ENCODE results near the gene GRXCR2.
"Not testable (repeated sequence)": the region's sequence is repeated elsewhere in the genome, so short reads cannot be mapped to it uniquely, and the experiment has no call there.

Gene GRXCR2

DNA sequence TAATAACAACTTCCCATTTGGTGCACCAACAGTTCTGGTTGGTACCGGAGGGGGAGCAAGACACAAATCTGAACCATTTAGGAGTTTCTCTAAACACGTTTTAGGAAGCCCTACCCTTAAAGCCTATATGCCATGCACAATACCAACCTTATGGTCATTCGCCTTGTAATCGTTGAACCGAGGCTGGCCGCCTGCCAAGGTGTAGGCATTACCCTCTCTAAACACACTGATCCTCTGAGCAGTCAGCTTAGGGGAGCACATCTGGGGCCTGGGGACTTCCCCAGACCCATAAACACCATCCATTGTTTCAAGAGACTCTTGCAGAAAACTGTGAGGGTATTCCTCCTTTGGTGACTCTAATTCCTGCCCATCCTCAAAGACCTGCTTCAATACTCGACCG, 328 bp downstream of the GRXCR2 start:
- no peak for DNase-seq

DNA sequence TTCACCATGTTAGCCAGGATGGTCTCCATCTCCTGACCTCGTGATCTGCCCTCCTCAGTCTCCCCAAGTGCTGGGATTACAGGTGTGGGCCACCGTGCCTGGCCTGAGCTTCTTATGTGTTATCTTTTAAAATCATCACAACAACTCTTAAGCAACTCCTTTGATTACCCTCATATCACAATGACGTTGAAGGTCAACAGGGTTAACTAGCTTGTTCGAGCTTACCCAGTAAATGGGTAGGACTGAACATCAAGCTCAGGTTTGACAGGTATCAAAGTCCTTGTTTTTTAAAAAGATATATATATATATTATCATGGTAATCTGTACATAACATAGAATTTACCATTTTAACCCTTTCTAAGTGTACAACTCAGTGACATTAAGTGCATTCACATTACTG, 3.1 kb downstream of the GRXCR2 start:
- no peak for DNase-seq

DNA sequence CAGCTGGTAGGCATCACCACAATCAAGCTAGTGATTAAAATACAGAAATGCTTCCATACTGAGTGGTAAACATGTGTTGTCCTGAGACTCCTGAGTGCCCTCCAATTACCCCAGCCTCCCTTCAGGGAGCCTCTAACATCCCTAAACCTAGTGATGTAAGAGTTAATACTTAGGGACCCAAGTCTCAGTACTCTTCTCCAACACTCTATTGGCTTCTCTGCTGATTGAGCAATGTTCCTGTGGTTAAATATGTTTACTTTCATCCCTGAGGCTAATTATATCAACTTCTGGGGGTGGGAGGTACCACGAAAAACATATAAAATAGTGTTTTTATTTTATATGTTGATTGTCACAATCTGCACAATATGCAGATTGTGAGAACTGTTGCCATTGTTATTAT, 5.0 kb downstream of the GRXCR2 start:
- no peak for DNase-seq

DNA sequence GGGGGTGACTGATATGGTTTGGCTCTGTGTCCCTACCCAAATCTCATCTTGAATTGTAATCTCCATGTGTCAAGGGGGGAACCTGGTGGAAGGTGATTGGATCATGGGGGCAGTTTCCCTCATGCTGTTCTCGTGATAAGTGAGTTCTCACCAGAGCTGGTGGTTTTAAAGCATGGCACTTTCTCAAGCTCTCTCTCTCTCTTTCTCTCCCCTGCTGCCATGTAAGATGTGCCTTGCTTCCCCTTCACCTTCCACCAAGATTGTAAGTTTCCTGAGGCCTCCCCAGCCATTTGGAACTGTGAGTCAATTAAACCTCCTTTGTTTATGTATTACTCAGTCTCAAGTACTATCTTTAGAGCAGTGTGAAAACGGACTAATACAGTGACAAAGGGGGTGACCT, 8.4 kb downstream of the GRXCR2 start:
- DNase-seq = not testable (repeated sequence)

DNA sequence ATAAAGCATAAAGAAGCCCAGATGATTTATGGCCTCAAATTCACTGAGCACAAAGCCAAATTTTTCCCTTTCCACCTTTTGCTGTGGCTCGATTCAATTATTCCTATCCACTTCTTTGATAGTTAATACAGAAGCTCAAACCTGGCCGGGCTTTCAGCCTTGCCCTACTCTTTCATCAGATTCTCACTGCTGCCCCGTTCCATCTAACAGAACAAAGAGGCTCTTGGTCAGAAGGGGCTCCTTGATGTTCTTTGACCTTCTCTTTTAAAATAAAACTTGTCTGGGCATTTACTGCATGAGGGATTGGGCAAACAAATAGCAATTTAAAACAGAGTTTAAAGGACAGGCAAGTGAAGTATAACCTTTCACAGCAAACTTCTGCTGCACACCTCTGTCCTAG, 9.8 kb downstream of the GRXCR2 start:
- DNase-seq = no peak

DNA sequence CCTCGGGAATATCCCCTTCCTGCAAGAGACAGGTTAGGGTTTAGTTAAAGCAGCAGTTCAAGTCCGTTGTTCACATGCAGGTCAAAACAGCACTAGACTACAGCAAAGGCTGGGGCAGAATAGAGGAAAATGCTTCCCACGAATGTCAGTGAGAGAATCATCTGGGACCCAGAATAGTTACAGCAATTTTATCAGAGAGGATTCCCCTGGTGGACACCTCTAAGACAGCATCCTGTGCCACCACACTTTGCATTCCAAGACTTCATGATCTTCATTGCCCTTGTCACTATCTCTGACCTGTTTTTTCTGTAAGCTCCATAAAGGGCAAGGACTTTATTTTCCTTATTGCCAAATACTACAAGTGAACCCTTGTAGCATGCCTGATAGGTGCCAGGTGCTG, 12.9 kb downstream of the GRXCR2 start:
- DNase-seq = no peak

DNA sequence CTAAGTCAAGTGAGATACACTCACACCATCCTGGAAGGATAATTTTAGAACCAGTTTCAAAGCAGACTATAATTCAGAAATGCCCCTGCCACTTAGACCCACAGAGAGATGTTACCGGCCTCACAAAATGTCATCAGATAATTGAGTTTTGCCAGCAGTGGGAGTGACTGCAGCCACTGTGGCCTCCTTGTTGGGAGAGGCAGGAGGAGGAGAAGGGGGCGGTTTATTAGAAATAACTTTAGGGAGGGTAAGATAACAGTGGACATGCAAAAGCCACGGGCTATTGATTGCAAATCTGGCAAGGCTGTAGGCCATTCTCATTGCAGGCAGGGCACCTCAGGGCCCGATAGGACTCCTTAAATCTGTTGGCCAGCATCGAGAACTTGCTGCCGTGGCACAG, 13.4 kb downstream of the GRXCR2 start:
- DNase-seq = no peak

DNA sequence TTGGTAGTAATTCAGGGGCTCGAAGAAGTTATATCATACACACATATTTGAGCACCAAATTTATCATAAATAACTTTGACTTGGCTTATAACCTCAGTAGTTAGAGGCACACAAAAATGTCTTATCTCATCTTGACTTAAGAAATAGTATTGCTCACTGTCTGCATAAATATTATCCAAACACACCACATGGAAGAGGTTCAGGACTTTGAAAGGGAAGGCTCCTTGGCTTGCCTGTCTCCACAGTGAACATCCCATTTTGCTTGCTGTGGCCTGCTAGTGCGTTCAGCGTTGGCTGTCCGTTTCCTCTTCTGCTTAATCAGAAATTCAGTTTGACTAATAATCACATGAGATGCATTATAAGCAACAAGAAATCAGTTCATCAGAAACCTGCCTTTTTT, 13.9 kb downstream of the GRXCR2 start:
- DNase-seq = no peak

DNA sequence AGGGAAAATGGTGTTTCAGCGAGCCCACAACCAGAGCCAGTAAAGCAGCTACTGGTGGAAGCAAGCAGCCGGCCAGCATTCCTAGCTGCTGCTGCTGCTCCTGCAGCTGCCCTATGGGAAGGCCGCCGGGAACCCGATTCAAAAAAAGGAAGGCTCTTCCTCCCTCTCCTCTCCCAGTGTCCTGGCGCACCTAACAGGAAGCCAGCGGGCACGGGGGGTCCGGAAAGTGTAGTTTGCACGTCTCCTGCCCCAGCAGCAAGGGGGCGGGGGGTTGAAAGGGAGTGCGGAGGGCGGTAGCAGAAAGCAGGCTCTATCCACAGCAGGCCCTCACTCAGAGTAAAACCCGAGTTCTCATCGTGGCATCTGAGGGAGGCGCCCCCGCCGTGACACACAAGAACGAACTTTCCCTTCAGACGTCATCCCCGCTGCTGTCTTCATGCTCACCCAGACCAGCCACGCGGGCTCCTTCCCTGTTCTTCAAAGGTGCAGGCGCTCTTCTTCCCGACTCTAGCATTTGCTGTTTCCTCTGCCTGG, 16.5 kb downstream of the GRXCR2 start:
- DNase-seq = no peak

DNA sequence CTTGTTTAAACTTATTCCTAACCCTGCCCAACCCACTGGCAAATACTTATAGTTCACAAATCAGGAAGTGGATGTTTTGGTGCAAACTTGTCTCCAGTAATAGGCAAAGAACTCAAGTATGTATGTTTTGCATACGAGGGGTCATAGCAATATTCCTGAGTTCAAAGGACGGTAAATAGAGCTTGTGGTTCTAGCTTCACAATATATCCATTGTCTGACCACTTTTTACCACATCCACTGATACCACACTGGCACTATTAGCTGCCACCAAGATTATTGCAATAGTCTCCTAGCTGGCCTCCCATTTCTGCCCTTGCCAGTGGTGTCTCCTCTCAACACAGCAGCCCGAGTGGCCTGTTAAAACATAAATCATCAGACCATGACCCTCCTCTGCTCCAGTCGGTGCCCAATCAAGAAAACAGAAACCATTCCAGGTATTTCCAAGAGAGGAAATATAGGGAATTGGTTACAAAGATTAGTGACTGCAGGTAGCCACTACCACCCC, 17.0 kb downstream of the GRXCR2 start:
- DNase-seq = no peak

DNA sequence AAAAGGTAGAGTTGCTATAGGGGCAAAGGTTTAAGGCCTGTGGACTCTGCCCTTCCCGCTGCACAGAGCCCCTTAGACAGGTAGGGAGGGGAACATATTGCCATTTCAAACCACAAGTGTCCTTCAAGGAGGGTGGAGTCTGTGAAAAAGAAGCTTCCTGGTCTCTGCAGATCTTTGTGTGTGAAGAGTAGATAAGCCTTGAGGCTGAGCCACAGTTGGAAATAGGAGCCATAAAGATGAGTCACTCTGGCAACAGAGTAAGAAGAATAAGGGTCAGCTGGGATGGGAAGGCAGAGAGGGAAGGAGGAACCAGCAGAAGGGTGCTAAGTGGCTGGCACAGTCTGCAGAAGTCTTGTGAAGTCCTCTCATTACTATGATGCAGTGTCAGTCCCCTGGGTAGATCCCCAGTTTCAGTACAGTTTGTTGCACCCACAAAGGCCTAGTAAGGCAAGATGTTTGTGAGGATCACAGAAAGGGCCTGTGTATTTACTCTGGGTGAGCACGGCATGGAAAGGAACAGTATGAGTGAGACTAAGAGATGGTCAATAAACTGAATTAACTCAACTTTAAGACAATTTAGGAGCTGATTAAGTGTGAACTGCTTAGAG, 18.1 kb downstream of the GRXCR2 start:
- DNase-seq = no peak

DNA sequence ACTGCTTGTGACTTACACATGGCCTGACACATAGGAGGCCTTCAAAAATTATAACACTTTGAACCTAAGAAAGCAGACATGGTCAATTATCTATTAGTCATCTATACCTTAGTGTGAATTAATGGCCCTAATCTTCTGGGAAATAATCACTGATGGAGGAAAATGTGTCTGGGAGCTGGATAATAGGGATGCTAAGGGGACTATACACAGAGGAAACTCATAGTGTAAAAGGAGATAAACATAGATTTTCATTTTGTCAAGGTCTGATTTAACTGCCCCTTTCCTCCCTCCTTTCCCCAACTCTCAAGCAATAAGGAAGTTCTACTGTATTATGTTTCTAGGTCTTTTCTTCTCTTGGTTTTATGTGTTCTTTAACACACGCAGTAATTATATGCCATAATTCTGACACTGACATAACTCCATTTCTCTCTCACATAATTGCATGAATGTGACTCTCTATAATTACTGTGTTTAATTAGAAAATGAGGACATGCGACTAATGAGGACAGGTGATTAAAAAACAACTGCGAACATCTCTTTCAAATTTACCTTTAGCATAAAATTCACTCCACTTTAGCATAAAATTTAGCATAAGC, 18.9 kb downstream of the GRXCR2 start:
- no peak for DNase-seq

DNA sequence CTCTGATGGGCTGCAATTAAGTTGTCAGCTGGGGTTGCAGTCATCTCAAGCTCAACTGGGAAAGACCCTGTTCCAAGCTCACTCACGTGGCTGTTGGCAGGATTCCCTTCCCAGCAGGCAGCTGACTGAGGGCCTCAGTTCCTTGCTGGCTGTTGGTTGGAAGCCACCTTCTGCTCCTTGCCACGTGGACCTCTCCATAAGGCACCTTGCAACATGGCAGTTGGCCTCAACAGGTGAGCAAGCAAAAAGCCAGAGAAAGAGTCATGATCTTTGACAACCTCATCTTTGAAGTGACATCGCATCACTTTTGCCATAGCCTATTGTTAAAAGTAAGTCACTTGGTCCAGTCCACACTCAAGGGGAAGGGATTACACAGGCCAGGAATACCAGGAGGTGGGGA, 19.8 kb downstream of the GRXCR2 start:
- DNase-seq = no peak

DNA sequence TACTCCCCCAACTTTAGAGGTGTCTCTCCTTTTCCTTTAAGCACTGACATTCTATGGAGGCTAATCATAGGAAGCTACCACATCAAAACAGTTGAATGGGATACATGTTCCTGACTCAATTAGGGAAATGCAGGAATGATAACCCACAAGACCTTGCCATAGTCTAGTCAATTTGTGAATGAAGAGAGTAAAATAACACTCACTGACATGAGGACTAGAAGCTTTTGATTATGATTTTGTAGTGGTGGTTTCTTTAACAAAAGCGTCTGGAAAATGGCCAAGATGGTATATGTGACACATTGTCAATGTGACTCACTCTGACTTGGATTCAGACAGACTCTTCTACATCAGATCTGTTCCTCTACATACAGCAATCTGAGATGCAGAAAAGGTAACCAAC, 24.0 kb downstream of the GRXCR2 start:
- DNase-seq = no peak

DNA sequence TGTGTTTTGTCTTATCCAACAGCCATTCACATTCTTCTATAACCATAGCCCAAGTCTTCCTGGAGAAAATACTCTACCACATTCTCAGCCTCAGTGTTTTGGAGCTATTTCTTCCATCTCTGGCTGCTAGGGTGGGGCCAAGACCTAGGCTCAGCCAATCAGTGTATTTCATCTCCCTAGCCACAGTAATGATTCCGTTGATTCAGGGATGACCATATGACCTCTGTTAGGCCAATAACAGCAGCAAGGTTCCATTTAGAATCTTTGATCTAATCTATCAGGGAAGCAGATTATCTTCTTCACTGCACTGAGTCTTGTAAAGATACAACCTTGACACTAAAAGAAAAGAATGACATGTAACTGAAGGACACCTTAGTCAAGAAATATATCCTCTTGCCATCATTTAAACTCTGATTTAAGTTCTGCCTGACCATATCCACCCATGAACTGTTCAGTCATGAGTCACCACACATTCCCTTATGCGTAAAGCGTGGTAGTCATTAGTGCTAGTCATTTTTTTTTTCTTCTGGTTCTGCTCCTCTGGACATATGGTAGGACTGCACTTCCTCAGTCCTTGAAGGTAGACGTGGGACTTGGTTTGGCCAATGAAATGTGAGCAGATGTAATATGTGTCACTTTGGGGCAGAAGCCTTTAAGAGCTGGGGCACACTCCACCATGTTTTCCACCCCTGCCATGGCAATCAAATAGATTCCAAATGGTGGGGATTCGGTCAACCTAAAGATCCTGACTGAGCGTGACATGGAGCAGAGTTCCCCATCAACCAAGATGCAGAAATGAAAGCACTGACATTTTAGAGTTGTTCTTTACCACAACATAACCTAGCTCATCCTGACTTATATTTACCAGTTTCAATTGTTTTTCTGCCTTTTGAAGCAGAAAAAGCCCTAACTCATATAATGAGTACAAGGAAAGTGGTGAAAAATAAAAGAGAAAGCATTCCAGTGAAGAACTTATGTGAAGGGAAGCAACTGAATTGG, 25.0 kb downstream of the GRXCR2 start:
- no peak for DNase-seq

DNA sequence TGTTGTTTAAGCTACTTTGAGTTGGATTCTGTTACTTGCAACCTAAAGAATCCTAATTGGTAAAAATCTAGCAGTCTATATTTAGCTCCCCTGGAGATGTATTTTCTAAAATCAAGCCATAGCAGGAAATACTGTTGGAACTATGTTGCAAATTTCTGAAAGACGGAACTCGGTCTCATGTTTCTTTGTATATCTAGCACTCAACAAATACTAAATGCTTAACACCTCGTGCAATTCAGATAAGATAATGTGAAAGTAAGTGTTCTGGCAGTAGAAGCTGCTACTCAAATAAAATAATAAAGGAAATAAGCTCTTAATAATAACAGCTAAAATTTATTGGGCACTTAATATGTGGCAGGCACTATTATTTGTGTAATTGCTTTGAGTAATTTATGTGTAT, 26.7 kb downstream of the GRXCR2 start:
- no peak for DNase-seq

DNA sequence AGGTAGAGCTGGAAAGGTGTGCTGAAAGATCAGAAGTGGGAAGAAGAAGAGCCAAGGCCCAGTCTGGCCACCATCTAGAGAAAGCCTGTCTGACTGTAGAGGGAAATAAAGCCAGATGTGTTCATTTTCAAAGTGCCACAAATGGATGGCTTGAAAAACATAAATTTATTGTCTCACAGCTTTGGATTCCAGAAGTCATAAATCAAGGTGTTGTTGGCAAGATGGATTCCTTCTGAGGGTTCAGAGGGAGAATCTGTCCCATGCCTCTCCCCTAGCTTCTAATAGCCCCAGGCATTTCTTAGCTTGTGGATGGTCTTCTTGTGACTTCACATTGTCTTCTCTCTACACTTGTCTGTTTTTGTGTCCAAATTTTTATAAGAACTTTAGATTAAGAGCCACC, 31.5 kb downstream of the GRXCR2 start:
- no peak for DNase-seq

DNA sequence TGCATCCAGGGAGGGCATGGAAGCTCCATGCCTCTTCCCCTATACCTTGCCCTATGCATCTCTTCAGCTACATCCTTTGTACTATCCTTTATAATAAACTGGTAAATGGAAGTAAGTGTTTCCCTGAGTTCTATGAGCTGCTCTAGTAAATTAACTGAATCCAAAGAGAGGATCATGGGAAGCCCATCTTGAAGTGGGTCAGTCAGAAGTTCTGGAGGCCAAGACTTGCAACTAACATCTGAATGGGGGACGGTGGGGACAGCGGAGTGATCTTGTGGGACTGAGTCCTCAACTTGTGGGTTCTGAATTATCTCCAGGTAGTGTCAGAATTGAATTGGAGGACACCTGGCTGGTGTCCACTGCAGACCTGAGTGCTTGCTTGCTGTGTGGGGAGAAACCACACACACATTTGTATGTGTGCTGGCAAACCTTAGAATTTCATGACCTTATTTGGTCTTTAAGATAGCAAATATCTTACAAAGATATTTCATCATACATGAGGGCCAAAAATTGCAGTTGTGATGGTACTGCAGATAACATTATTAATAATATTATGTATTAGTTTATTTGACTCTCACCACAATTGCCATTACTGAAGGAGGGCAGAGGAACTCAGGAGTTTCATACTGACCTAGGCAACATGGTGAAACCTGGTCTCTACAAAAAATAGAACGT, 32.2 kb downstream of the GRXCR2 start:
- no peak for DNase-seq

DNA sequence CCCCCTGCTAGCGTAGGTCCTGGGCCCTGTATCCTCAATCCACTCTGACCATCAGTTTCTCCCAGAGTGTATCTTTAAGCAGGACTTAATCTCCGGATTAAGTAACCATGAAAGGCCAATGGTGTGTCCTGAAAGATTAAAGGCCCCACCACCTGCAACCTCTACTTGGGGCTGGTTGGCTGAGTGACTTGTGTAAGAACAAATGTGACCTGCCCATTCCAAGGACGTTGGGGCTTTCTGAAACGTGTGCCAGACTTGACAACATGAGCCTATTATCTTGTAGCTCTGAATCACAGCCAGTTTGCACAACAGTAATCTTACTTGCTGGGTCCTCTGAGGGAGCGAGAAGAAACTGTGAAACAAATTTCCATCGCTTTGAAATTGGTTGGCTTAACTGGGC, 34.5 kb downstream of the GRXCR2 start:
- no peak for DNase-seq

DNA sequence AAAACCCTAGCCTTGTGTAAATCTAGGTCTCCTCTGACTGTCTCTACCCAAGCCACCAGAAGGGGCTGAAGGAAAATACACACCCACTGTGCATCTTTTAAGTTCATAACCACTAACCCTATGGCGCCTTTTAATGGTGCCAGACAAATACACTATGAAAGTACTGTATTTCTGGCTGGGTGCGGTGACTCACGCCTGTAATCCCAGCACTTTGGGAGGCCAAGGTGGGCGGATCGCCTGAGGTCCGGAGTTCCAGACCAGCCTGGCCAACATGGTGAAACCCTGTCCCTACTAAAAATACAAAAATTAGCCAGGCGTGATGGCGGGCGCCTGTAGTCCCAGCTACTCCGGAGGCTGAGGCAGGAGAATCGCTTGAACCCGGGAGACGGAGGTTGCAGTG, 36.6 kb downstream of the GRXCR2 start:
- DNase-seq = not testable (repeated sequence)

DNA sequence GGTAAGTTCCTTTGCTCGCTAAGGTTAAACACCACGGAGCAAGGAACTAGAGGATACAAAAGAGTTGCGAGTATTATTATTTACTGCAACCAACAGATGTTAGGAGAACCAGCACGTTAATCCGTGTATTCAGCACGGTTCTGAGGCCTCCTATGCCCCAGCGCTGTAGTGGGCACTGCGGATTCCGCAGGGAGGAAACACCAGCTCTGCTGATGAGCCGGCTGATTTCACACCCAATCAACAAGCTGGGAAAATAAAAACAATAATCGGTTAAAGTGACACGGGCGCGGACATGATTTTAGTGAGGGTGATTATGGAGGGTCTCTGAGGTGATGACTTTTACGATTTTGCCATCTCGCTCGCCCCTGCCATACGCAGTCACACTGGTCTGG, 37.0 kb downstream of the GRXCR2 start:
- no peak for DNase-seq

DNA sequence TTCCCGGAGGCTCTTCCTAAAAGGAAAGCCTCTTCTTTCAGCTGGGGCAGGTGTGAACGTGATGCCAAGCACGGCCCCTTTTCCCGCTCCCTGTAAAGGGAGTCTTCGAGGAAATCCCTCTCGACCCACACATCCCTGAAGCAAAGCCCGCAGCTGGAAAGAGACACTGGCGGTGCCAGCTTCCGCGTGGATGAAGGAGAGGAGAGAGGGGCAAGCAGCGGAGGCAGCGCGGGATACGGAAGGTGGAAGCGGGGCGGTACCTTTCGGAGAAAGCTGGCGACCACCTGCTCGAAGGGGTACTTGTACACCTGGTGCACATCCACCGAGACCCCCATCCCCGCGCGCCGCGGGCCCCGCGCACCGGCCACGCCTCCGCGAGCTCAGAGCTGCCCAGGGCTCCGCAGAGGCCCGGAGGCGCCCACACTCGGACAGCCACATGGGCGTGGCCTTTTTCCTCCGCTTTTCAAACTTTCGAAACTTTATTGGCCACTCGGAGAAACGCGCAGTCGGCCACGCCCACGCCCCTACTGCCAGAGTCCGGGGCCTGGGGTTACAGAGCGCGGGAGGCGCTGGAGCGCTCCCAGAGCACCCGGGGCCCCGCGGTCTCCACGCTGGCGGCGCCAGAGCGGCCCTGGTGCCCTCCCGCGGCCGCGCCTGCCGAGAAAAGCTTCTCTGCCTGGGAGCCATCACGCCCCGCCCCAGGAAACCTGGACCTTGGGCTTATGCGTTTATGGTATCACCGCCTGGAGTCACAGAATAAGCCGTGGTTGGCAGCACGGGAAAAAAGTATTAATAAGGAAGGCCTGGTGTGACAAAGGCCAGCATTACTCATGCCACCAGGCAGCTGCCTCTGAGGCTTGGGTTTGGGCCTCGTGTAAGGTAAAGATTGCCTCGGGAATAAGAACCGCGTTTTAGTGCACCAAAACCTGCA, 37.6 kb downstream of the GRXCR2 start, which contains the start of gene PRELID2:
Gene PRELID2 (minus strand): TSS at position 426 of the 931 bp plus-strand sequence. CDS start 91 bp downstream, at position 335.
- DNase-seq = peak; percentile 70

Measured in DMS 273 treated with DMSO at 0.1 percent for 48 hours (cell line).